Activated CD4-positive, alpha-beta T cell treated with anti-CD3 and anti-CD28 coated beads for 24 hours (primary cell): ENCODE results near the gene C17orf67.

Experiments
- DNase-seq, 2 donors: peaks; one replicate each; pipeline ENCODE4 v3.0.0-alpha.2; 2020; ENCODE audit warnings: low read depth in 2 of 2

C17orf67 gene

GRCh38 chr17:56833809-56834379, at the start of gene C17orf67, which contains the start of gene DGKE:
C17orf67 (minus strand) TSS chr17:56833920; CDS start chr17:56815810, 18,110 bp downstream.
DGKE (plus strand) TSS chr17:56834151; CDS start chr17:56834796, 645 bp downstream.
- DNase-seq: peak; percentile 99 to 100

GRCh38 chr17:56881685-56882295, 48.1 kb upstream of the C17orf67 start:
- no peak for DNase-seq

GRCh38 chr17:56880571-56880970, 46.9 kb upstream of the C17orf67 start:
- DNase-seq: no peak

DNA sequence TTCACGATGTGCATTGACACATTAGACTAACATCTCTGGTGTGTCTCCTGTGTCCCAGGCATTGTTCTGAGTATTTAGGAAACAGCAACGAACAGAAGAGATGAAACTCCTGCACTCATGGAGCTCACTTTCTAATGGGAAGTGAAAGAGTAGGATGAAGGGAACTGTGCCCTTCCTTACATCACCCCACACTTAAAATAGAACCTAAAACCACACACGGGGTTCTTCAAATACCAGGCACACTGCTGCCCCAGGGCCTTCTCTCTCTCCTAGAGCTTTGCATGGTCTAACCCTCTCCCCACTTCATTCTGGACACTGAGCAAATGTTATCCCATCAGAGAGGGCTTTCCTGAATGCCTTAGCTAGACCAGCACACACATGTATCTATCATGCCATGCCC, 46.4 kb upstream of the C17orf67 start:
- DNase-seq: no peak

- DNase-seq: no peak
These were observed 45.6 kb upstream of the C17orf67 start for GRCh38 chr17:56879280-56879679.

GRCh38 chr17:56876766-56877179, 43.1 kb upstream of the C17orf67 start:
- no peak for DNase-seq

- DNase-seq: no peak
These were observed 36.4 kb upstream of the C17orf67 start for GRCh38 chr17:56870081-56870651.

GRCh38 chr17:56868716-56869115, 35.0 kb upstream of the C17orf67 start:
- no peak for DNase-seq

- no peak for DNase-seq
These were observed 34.2 kb upstream of the C17orf67 start for GRCh38 chr17:56867948-56868376.

DNA sequence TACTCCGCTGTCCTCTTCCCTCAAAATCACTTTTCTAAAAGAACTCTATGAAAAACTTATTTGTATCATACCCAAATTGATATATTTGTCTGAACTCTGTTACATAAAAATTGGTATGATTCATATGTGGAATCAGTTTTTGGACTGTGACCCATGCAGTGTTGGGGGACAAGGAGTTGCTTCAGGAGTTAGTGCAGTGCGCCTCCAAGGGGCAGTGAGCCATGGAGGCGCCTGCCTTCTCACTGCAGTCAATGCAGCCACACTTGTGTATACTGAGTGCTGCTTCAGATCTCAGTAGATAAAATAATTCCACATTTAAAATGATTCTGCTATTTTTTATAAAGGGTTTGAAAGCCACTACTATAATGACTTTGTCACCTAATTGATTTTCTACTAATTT, 32.8 kb upstream of the C17orf67 start:
- DNase-seq: no peak

DNA sequence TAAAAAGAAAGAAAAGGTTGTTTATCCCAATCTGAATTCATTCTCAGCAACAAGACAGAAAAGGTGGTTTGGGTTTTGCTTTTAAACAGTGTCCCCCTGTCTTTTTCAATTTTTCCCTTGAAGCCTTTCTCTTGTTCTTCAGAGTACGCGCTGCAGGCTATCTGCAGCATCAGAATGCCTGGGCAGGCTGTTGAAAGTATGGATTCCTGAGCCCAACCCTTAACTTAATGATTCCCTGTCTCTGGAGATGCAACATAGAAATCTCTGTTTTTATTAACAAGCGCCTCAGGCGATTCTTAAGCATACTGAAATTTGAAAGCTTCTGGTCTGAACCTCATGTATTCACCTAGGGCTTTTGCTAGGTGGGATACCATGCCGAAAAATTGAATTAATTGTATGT, 32.4 kb upstream of the C17orf67 start:
- no peak for DNase-seq

- DNase-seq: no peak
These were observed 30.3 kb upstream of the C17orf67 start for GRCh38 chr17:56863974-56864373.

- DNase-seq: no peak
These were observed 28.2 kb upstream of the C17orf67 start for GRCh38 chr17:56861899-56862298.

- no peak for DNase-seq
These were observed 17.3 kb upstream of the C17orf67 start for GRCh38 chr17:56851008-56851407.

GRCh38 chr17:56850591-56850990, 16.9 kb upstream of the C17orf67 start:
- no peak for DNase-seq

- DNase-seq: no peak
These were observed 15.4 kb upstream of the C17orf67 start for GRCh38 chr17:56849131-56849530.

GRCh38 chr17:56847106-56847505, 13.4 kb upstream of the C17orf67 start:
- DNase-seq: no peak

DNA sequence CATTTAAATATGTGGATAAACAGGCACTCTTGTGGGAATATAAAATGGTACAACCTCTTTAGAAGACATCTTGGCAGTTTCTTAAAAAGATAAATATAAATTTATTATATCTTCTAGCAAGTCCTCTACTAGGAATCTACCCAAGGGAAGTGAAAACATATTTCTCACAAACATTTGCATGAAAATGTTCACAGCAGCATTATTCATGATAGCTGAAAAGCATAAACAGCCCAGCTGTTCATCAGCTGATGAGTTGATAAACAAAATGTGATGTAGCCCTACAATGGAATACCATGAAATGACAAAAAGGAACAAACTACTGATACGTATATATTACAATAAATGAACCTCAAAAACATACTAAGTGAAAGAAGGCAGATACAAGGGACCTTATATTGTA, 12.2 kb upstream of the C17orf67 start:
- no peak for DNase-seq

GRCh38 chr17:56842577-56842976, 8.9 kb upstream of the C17orf67 start:
- no peak for DNase-seq

DNA sequence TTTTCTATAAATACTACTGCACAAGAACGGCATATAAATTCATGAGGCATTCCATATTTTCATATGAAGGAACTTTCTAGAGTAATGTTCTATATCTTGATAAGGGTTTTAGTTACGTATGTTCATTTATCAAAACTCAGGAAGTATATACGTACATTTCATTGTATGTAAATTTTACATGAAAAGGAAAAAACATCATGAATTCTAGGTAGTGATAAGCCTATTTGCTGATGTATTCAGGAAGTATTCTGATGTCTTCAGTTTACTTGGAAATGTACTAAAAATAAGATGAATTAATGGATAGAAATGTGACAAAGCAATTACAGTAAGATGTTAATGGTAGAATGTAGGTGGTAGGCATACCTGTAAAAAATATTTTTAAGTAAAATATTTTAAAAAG, 5.0 kb upstream of the C17orf67 start:
- DNase-seq: no peak

GRCh38 chr17:56835264-56835585, 1.5 kb upstream of the C17orf67 start:
- no peak for DNase-seq

DNA sequence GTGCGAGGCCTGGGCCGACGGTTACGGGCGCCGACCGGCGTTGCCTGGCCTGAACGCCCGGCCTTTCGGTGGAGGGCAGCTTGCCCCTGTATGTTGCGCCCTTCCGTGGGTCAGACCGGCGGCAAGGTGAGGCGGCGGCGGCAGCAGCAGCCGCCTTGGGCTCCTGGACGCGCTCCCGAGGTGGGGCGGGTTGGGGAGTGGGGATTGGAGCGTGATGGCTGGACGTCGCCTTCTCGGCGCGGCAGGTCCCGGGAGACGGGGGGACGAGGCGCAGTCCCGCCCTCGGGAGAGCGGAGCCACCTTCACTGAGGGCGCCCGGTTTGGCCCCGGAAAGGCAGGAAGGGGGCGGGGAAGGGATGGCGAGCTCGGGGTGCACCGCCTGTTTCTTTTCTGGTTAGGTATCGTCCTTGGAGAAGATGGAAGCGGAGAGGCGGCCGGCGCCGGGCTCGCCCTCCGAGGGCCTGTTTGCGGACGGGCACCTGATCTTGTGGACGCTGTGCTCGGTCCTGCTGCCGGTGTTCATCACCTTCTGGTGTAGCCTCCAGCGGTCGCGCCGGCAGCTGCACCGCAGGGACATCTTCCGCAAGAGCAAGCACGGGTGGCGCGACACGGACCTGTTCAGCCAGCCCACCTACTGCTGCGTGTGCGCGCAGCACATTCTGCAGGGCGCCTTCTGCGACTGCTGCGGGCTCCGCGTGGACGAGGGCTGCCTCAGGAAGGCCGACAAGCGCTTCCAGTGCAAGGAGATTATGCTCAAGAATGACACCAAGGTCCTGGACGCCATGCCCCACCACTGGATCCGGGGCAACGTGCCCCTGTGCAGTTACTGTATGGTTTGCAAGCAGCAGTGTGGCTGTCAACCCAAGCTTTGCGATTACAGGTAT, 902 bp upstream of the C17orf67 start:
- peak; percentile 48 to 53 for DNase-seq
